K562 (cell line): ENCODE results near the gene SGMS1. TPM values are rescaled to one million over a fixed set of nuclear protein-coding genes. Genes with fewer than 3 reads are reported as not detected.

Experiments used
- ATAC-seq: fragments of 200-7000 bp; cut with Tn5 transposase; 3 replicates; pipeline ENCODE4 v1.9.1; 2020; ENCODE audit warnings: moderate library complexity
- BruUV-seq: library from RNA; stranded (reverse); fragments of 400-500 nt; replicated peaks from 2 replicates; lab custom pipeline; 2021; lab: Mats Ljungman, UMichigan
- CTCF ChIA-PET: fragments of 300-600 bp; formaldehyde crosslinking; extraction: SDS; loops from one replicate; lab custom pipeline; 2021; ENCODE audit warnings: low intra/inter-chr PET ratio; lab: Yijun Ruan, JAX
- POLR2A ChIA-PET: fragments of 300-600, 350-650 bp; sonication (Branson Sonifier 250); formaldehyde crosslinking; extraction: SDS; loops from one replicate; lab custom pipeline; 2021; ENCODE audit warnings: antibody characterized with exemption, inconsistent platforms; lab: Yijun Ruan, JAX
- DNase-seq, 4 experiments: peaks; one replicate each; pipeline versions ENCODE4 v3.0.0 to v3.0.0-alpha.2; 2011 to 2018; ENCODE audit warnings: low spot score in 3 of 4, mixed read lengths in 3 of 4; ENCODE audit errors: extremely low read depth in 1 of 4
- FAIRE-seq: peaks from 2 replicates; lab custom pipeline; 2011; peaks lifted over from hg19 to GRCh38; lab: Jason Lieb, UNC
- H2AFZ ChIP-seq: 2 replicates; pipeline ENCODE4 v1.6.0; 2011; ENCODE audit warnings: low read depth, low read length, control low read depth, inconsistent platforms
- H3K27ac ChIP-seq: fragments of 200-600 bp; 3 replicates; pipeline ENCODE4 v1.8.0; 2011; ENCODE audit warnings: low read depth, mild to moderate bottlenecking, control low read depth, inconsistent platforms, low read length, moderate library complexity, mixed read lengths; ENCODE audit errors: extremely low read depth
- H3K27me3 ChIP-seq, 2 experiments: fragments of 300-600 bp in 1 of 2; 2 replicates in 1 of 2; 3 replicates in 1 of 2; pipeline versions ENCODE4 v1.6.0 to v1.8.0; 2011; ENCODE audit warnings: inconsistent platforms in 2 of 2, low read length in 2 of 2, mild to moderate bottlenecking in 1 of 2, mixed read lengths in 1 of 2, moderate library complexity in 1 of 2; ENCODE audit not compliant: control insufficient read depth in 2 of 2, insufficient read depth in 2 of 2
- H3K36me3 ChIP-seq: fragments of 300-600 bp; 3 replicates; pipeline ENCODE4 v1.8.0; 2011; ENCODE audit warnings: mild to moderate bottlenecking, low read length, inconsistent platforms; ENCODE audit not compliant: control insufficient read depth, insufficient read depth
- H3K4me1 ChIP-seq, 2 experiments: fragments of 200-600 bp in 1 of 2; replicated peaks in 1 of 2; 2 replicates in 1 of 2; 3 replicates in 1 of 2; pipeline versions ENCODE4 v1.5.1 to v1.8.0; 2011; ENCODE audit warnings: inconsistent platforms in 2 of 2, low read length in 2 of 2, mild to moderate bottlenecking in 1 of 2, mixed read lengths in 1 of 2, moderate library complexity in 1 of 2; ENCODE audit not compliant: control insufficient read depth in 2 of 2, insufficient read depth in 2 of 2
- H3K4me2 ChIP-seq: 2 replicates; pipeline ENCODE4 v1.6.1; 2011; ENCODE audit warnings: low read length, control low read depth, inconsistent platforms, mixed read lengths; ENCODE audit not compliant: insufficient read depth
- H3K4me3 ChIP-seq: fragments of 200-600 bp; sonication (generic), shearing (Covaris generic); 2 replicates; pipeline ENCODE4 v1.5.1; 2016; ENCODE audit warnings: control low read depth, inconsistent platforms
- H3K79me2 ChIP-seq: fragments of 200-600 bp; 3 replicates; pipeline ENCODE4 v1.8.0; 2011; ENCODE audit warnings: low read length, inconsistent platforms; ENCODE audit not compliant: control insufficient read depth, insufficient read depth
- H3K9ac ChIP-seq, 2 experiments: 2 replicates each; pipeline versions ENCODE4 v1.6.0 to v1.6.1; 2011; ENCODE audit warnings: low read depth in 2 of 2, low read length in 2 of 2, control low read depth in 1 of 2, inconsistent platforms in 1 of 2, mild to moderate bottlenecking in 1 of 2, mixed read lengths in 1 of 2; ENCODE audit not compliant: insufficient read depth in 1 of 2
- H3K9me1 ChIP-seq: one replicate; pipeline ENCODE4 v1.6.0; 2011; ENCODE audit warnings: inconsistent platforms, mild to moderate bottlenecking, low read length, moderate library complexity; ENCODE audit not compliant: control insufficient read depth, insufficient read depth
- H3K9me3 ChIP-seq: replicated peaks from 2 replicates; pipeline ENCODE4 v1.5.1; 2011; ENCODE audit warnings: low read depth, low read length, inconsistent platforms; ENCODE audit not compliant: control insufficient read depth, insufficient read depth
- H4K20me1 ChIP-seq: replicated peaks from 2 replicates; pipeline ENCODE4 v1.6.1; 2011; ENCODE audit warnings: low read length, inconsistent platforms, mixed read lengths; ENCODE audit not compliant: control insufficient read depth, insufficient read depth
- BMI1 ChIP-seq: fragments of 150-350 bp; IDR thresholded peaks from 2 replicates; pipeline ENCODE4 v1.6.1; 2014; ENCODE audit warnings: low read length
- CBX3 ChIP-seq, 2 experiments: IDR thresholded peaks; 1 replicate in 1 of 2; 2 replicates in 1 of 2; pipeline ENCODE4 v1.6.1; 2012; ENCODE audit warnings: inconsistent platforms in 2 of 2, low read length in 2 of 2, borderline replicate concordance in 1 of 2, control low read depth in 1 of 2
- ELF1 ChIP-seq: fragments of 200-800 bp; sonication (Bioruptor generic); IDR thresholded peaks from 2 replicates; pipeline ENCODE4 v1.6.1; 2016; ENCODE audit warnings: missing genetic modification characterization, missing compliant biosample characterization
- ETV1 ChIP-seq: fragments of 450-650 bp; conservative IDR thresholded peaks from 2 replicates; pipeline ENCODE4 v1.6.1; 2016; ENCODE audit warnings: missing genetic modification characterization, control low read depth, low read depth, missing compliant biosample characterization
- MTA1 ChIP-seq: fragments of 450-650 bp; IDR thresholded peaks from 2 replicates; pipeline ENCODE4 v1.6.1; 2017; ENCODE audit warnings: borderline replicate concordance
- MYBL2 ChIP-seq, 2 experiments: fragments of 450-650 bp in 1 of 2; sonication (generic) in 1 of 2; formaldehyde crosslinking in 1 of 2; IDR thresholded peaks; 2 replicates each; pipeline versions ENCODE4 v1.6.1 to v1.8.1; 2017 to 2022; ENCODE audit warnings: borderline replicate concordance in 1 of 2, inconsistent platforms in 1 of 2, low read depth in 1 of 2, mild to moderate bottlenecking in 1 of 2, missing genetic modification reagents in 1 of 2, moderate library complexity in 1 of 2
- NR3C1 ChIP-seq: sonication (generic); formaldehyde crosslinking; IDR thresholded peaks from 2 replicates; pipeline ENCODE4 v1.8.1; 2022; ENCODE audit warnings: missing genetic modification reagents
- PHB2 ChIP-seq: fragments of 450-650 bp; IDR thresholded peaks from 2 replicates; pipeline ENCODE4 v1.6.1; 2017; ENCODE audit warnings: low read depth
- RHOXF2B ChIP-seq: fragments of 250-450 bp; sonication (Bioruptor Pico); conservative IDR thresholded peaks from 2 replicates; pipeline ENCODE4 v1.5.1; 2021
- SP2 ChIP-seq: IDR thresholded peaks from 2 replicates; pipeline ENCODE4 v1.6.1; 2011; ENCODE audit warnings: mild to moderate bottlenecking, low read depth, low read length, moderate library complexity; ENCODE audit not compliant: poor library complexity, severe bottlenecking; ENCODE audit errors: extremely low read depth
- WGBS: fragments of 100-300 bp; shearing (Covaris generic); methylation state at CpG from one replicate; pipeline ENCODE4 v1.1.6; 2016; ENCODE audit warnings: low coverage, mixed read lengths; ENCODE audit not compliant: insufficient coverage; ENCODE audit errors: missing lambda C conversion rate; 5-methylcytosine and 5-hydroxymethylcytosine counted together
- in situ Hi-C: fragments of 300-500 bp; cut with MboI; formaldehyde crosslinking; loops from 4 replicates; pipeline ENCODE4 v1.15.0; 2018; ENCODE audit warnings: inconsistent platforms, mixed read lengths
- intact Hi-C: fragments of 100-400 bp; cut with micrococcal nuclease; formaldehyde crosslinking; loops from 2 replicates; pipeline ENCODE4 v1.14.2; 2022
- polyA plus RNA-seq, 8 experiments: library from polyadenylated mRNA; depleted of rRNA in 4 of 8; stranded (reverse) in 5 of 8; unstranded in 3 of 8; fragments of >200 nt; fragmentation: Nextera tagmentation in 2 of 8; fragmentation: Illumina TruSeq in 1 of 8; extraction: Ambion mirVana in 2 of 8; extraction: Trizol in 1 of 8; gene quantifications; 2 replicates each; pipeline versions ENCODE4 v1.2.1 to v1.2.3, GENCODE V29; 2011 to 2014; ENCODE audit warnings: inconsistent platforms in 1 of 8, missing spikeins in 1 of 8
- total RNA-seq, 7 experiments: library from RNA; depleted of rRNA in 6 of 7; stranded (reverse); fragments of >200 nt in 6 of 7; fragmentation: Illumina TruSeq in 2 of 7; extraction: Trizol in 2 of 7; gene quantifications; 2 replicates each; pipeline versions ENCODE4 v1.2.1 to v1.2.3, GENCODE V29; 2011 to 2021; ENCODE audit warnings: low replicate concordance in 1 of 7
- TF ChIP-seq, protein P1 (sequence below): sonication (generic); formaldehyde crosslinking; IDR thresholded peaks from 2 replicates; pipeline ENCODE4 v1.8.0; 2023; ENCODE audit warnings: mild to moderate bottlenecking, missing genetic modification reagents
- TF ChIP-seq, protein P2 (sequence below), 2 experiments: fragments of 450-650 bp in 1 of 2; sonication (generic) in 1 of 2; formaldehyde crosslinking in 1 of 2; IDR thresholded peaks; 2 replicates each; pipeline versions ENCODE4 v1.7.1 to v1.9.0; 2016 to 2022; ENCODE audit warnings: inconsistent platforms in 1 of 2, mild to moderate bottlenecking in 1 of 2, missing genetic modification reagents in 1 of 2

Gene SGMS1
- total and polyA plus RNA-seq, 9 of the 15 experiments (the other 6 are each of a cell fraction or from before 2014, with no cell fraction given), result 22.6 to 232 (median 82.2) TPM

DNA sequence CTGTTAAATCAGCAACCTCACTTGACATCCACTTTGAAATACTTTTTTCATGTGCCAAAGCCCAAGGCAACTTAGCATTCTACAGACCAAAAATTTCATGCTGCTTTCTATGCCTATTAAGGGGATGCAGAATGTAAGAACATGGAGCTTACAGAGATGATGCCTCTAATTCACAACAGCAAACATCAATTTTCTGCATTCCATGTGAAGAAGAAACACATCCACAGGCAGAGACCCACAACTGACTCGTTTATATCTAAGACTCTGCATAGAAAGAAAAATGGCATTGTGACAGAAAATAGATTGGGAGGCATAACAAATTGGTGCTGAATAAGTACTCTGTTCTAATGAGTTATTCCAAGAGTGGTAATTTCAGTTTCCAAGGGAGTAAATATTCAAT, 107.6 kb downstream of the SGMS1 start:
- peaks cover 8 to 14% of the 10 kb centered on the region in 2 experiments; a peak in 3 of 5 replicates for H3K4me1 ChIP-seq
- intact Hi-C loops, result no loop called here
- 23% methylated on average over 1 of the region's 1 CpG for WGBS
- H3K9me1 ChIP-seq, result peaks cover 2% of the 10 kb centered on the region
- BruUV-seq, result no TSS peak
- peaks cover 7% of the 10 kb centered on the region; the same call in 2 of the 3 replicates for H3K36me3 ChIP-seq
- in situ Hi-C loops, result no loop called here
- ATAC-seq, result no peak
- no peak for DNase-seq
- CTCF ChIA-PET, result no interaction called here
- POLR2A ChIA-PET, result no interaction called here
- H3K4me3 ChIP-seq, result no peak overlapping the region
- FAIRE-seq, result no peak
- H3K4me2 ChIP-seq, result no peak overlapping the region
- peaks cover 11% of the 10 kb centered on the region for H3K79me2 ChIP-seq
- TF ChIP-seq MTA1, result no peak
- no peak for TF ChIP-seq MYBL2 (IDR thresholded peaks at IDR 0.05; ENCODE audit: low read depth)
- TF ChIP-seq MYBL2 (CRISPR knock-in tag; IDR thresholded peaks at IDR 0.05; ENCODE audit: borderline replicate concordance), result no peak
- no peak for TF ChIP-seq NR3C1
- TF ChIP-seq, protein P1, sequence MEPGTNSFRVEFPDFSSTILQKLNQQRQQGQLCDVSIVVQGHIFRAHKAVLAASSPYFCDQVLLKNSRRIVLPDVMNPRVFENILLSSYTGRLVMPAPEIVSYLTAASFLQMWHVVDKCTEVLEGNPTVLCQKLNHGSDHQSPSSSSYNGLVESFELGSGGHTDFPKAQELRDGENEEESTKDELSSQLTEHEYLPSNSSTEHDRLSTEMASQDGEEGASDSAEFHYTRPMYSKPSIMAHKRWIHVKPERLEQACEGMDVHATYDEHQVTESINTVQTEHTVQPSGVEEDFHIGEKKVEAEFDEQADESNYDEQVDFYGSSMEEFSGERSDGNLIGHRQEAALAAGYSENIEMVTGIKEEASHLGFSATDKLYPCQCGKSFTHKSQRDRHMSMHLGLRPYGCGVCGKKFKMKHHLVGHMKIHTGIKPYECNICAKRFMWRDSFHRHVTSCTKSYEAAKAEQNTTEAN, result no peak
- no peak for TF ChIP-seq PHB2
- no peak for TF ChIP-seq BMI1
- no peak for TF ChIP-seq SP2
- TF ChIP-seq ETV1 (tag), result no peak
- no peak for TF ChIP-seq ELF1 (tag)
- TF ChIP-seq RHOXF2B (CRISPR knock-in tag), result no peak
- TF ChIP-seq CBX3 (IDR thresholded peaks at IDR 0.05; ENCODE audit: borderline replicate concordance in 1 of 2, low read length in 2 of 2), result no peak
- TF ChIP-seq, protein P2, sequence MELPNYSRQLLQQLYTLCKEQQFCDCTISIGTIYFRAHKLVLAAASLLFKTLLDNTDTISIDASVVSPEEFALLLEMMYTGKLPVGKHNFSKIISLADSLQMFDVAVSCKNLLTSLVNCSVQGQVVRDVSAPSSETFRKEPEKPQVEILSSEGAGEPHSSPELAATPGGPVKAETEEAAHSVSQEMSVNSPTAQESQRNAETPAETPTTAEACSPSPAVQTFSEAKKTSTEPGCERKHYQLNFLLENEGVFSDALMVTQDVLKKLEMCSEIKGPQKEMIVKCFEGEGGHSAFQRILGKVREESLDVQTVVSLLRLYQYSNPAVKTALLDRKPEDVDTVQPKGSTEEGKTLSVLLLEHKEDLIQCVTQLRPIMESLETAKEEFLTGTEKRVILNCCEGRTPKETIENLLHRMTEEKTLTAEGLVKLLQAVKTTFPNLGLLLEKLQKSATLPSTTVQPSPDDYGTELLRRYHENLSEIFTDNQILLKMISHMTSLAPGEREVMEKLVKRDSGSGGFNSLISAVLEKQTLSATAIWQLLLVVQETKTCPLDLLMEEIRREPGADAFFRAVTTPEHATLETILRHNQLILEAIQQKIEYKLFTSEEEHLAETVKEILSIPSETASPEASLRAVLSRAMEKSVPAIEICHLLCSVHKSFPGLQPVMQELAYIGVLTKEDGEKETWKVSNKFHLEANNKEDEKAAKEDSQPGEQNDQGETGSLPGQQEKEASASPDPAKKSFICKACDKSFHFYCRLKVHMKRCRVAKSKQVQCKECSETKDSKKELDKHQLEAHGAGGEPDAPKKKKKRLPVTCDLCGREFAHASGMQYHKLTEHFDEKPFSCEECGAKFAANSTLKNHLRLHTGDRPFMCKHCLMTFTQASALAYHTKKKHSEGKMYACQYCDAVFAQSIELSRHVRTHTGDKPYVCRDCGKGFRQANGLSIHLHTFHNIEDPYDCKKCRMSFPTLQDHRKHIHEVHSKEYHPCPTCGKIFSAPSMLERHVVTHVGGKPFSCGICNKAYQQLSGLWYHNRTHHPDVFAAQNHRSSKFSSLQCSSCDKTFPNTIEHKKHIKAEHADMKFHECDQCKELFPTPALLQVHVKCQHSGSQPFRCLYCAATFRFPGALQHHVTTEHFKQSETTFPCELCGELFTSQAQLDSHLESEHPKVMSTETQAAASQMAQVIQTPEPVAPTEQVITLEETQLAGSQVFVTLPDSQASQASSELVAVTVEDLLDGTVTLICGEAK (IDR thresholded peaks at IDR 0.05), result no peak
- TF ChIP-seq, protein P2 (CRISPR knock-in tag; IDR thresholded peaks at IDR 0.05), result no peak
- H3K27me3 ChIP-seq, result no peaks in the 10 kb centered on the region
- no peaks in the 10 kb centered on the region for H3K9me3 ChIP-seq
- no peak overlapping the region for H2AFZ ChIP-seq
- no peak overlapping the region for H3K9ac ChIP-seq
- H3K27ac ChIP-seq, result no peak overlapping the region
- H4K20me1 ChIP-seq, result peaks cover 16% of the 10 kb centered on the region; the same call in 1 of the 2 replicates
